Measurements from ENCODE around the gene ADAM20.

Gene ADAM20

DNA sequence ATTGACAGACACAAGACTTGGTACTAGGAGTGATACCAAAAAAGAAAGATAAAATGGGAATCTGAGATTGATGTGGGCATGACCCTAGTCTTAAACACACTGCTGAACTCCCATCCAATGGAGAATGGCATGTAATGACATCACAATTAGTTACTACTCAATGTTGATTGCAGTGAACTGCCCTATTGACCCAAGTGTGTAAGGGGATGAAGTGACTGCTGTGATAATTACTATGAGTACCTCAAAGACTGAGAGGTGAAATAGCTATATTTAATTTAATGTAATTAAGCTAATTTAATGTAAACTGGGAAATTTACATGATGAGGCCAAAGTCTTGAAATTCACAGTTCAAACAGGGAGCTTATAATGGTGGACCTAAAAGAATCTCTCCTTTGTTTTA, at the start of gene ADAM20:
Gene ADAM20 (minus strand): TSS at position 101 of the 400 bp plus-strand sequence. CDS start 10,247 bp downstream, outside the sequence.
- no peaks in the 10 kb centered on the region for H3K79me2 ChIP-seq (ENCODE audit: insufficient read depth, low read depth)

DNA sequence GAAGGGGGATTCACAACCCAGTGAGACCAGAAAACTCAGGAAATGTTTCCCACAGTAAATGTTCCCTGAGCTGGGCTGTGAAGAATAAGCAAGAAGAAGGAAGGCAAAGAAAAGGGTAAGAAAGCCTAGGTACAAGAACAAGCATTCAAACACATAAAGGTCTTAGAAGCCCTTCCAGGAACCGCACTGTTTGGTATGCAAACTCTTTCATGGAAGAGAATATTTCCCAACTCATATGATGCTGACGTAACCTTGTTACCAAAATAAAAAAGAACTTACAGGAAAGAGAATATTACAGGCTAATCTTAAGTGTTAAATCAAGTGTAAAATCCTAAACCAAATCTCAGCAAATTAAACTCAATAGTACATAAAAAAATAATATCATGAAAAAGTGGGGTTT, 42.1 kb upstream of the ADAM20 start:
- Histone ChIP-seq H3K9ac (no peak overlapping the region), H3K36me3 (ENCODE audit: insufficient read depth) (no peaks in the 10 kb centered on the region), H3K79me2 (ENCODE audit: insufficient read depth, low read depth) (no peaks in the 10 kb centered on the region), H3K27ac (no peak overlapping the region), H3K27me3 (ENCODE audit: insufficient read depth, low read depth) (no peaks in the 10 kb centered on the region), H2AFZ (ENCODE audit: low read depth) (no peak overlapping the region), H3K4me3 (IDR thresholded peaks at IDR 0.05; ENCODE audit: insufficient read depth, low read depth, low read length) (no peak overlapping the region), H3K4me2 (no peak overlapping the region), H3K4me1 (ENCODE audit: low read depth, poor library complexity, severe bottlenecking) (no peaks in the 10 kb centered on the region), H4K20me1 (ENCODE audit: insufficient read depth) (no peaks in the 10 kb centered on the region)
- TF ChIP-seq, protein P1, sequence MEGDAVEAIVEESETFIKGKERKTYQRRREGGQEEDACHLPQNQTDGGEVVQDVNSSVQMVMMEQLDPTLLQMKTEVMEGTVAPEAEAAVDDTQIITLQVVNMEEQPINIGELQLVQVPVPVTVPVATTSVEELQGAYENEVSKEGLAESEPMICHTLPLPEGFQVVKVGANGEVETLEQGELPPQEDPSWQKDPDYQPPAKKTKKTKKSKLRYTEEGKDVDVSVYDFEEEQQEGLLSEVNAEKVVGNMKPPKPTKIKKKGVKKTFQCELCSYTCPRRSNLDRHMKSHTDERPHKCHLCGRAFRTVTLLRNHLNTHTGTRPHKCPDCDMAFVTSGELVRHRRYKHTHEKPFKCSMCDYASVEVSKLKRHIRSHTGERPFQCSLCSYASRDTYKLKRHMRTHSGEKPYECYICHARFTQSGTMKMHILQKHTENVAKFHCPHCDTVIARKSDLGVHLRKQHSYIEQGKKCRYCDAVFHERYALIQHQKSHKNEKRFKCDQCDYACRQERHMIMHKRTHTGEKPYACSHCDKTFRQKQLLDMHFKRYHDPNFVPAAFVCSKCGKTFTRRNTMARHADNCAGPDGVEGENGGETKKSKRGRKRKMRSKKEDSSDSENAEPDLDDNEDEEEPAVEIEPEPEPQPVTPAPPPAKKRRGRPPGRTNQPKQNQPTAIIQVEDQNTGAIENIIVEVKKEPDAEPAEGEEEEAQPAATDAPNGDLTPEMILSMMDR (conservative IDR thresholded peaks at IDR 0.05; ENCODE audit: low read depth, low read length): no peak

More for the DNA sequence above, at the start of gene ADAM20:
- H3K36me3 ChIP-seq (ENCODE audit: insufficient read depth): no peaks in the 10 kb centered on the region
- H3K27ac ChIP-seq: no peak within 1 kb of the TSS
- TF ChIP-seq, protein P1 (conservative IDR thresholded peaks at IDR 0.05; ENCODE audit: low read depth, low read length): no peak
- H2AFZ ChIP-seq (ENCODE audit: low read depth): no peak within 1 kb of the TSS
- H3K9ac ChIP-seq: no peak within 1 kb of the TSS
- no peak within 1 kb of the TSS for H3K4me2 ChIP-seq
- H3K4me3 ChIP-seq (IDR thresholded peaks at IDR 0.05; ENCODE audit: insufficient read depth, low read depth, low read length): no peak within 1 kb of the TSS
- no peaks in the 10 kb centered on the region for H3K4me1 ChIP-seq (ENCODE audit: low read depth, poor library complexity, severe bottlenecking)
- H4K20me1 ChIP-seq (ENCODE audit: insufficient read depth): no peaks in the 10 kb centered on the region
- H3K27me3 ChIP-seq (ENCODE audit: insufficient read depth, low read depth): no peaks in the 10 kb centered on the region

DNA sequence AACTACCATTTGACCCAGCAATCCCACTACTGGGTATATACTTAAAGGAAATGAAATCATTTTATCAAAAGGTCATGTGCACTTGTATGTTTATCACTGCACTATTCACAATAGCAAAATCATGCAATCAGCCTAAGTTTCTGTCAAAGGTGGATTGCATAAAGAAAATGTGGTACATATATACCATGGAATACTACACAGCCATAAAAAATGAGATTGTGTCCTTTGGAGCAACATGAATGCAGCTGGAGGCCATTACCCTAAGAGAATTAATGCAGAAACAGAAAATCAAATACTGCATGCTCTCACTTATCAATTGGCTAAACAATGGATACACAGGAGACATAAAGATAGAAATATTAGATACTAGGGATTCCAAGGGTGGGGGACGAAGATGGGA, 38.2 kb upstream of the ADAM20 start:
- no peak overlapping the region for H2AFZ ChIP-seq (ENCODE audit: low read depth)
- no peaks in the 10 kb centered on the region for H3K79me2 ChIP-seq (ENCODE audit: insufficient read depth, low read depth)
- no peaks in the 10 kb centered on the region for H4K20me1 ChIP-seq (ENCODE audit: insufficient read depth)
- no peak overlapping the region for H3K9ac ChIP-seq
- H3K4me3 ChIP-seq (IDR thresholded peaks at IDR 0.05; ENCODE audit: insufficient read depth, low read depth, low read length): no peak overlapping the region
- TF ChIP-seq, protein P1 (conservative IDR thresholded peaks at IDR 0.05; ENCODE audit: low read depth, low read length): no peak
- no peak overlapping the region for H3K27ac ChIP-seq
- no peaks in the 10 kb centered on the region for H3K36me3 ChIP-seq (ENCODE audit: insufficient read depth)
- no peaks in the 10 kb centered on the region for H3K27me3 ChIP-seq (ENCODE audit: insufficient read depth, low read depth)
- H3K4me1 ChIP-seq (ENCODE audit: low read depth, poor library complexity, severe bottlenecking): no peaks in the 10 kb centered on the region
- no peak overlapping the region for H3K4me2 ChIP-seq

DNA sequence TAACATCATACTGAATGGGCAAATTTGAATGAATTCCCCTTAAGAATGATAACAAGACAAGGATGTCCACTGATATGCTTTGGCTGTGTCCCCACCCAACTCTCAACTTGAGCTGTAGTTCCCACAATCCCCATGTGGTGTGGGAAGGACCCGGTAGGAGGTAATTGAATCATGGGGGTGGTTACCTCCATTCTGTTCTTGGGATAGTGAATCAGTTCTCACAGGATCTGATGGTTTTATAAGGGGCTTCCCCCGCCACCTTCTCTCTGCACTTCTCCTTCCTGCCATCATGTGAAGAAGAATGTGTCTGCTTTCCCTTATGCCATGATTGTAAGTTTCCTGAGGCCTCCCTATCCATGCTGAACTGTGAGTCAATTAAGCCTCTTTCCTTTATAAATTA, 36.3 kb upstream of the ADAM20 start:
- TF ChIP-seq, protein P1 (conservative IDR thresholded peaks at IDR 0.05; ENCODE audit: low read depth, low read length): no peak
- no peak overlapping the region for H3K9ac ChIP-seq
- H4K20me1 ChIP-seq (ENCODE audit: insufficient read depth): no peaks in the 10 kb centered on the region
- H3K4me3 ChIP-seq (IDR thresholded peaks at IDR 0.05; ENCODE audit: insufficient read depth, low read depth, low read length): no peak overlapping the region
- no peak overlapping the region for H3K4me2 ChIP-seq
- no peak overlapping the region for H3K27ac ChIP-seq
- no peaks in the 10 kb centered on the region for H3K36me3 ChIP-seq (ENCODE audit: insufficient read depth)
- no peaks in the 10 kb centered on the region for H3K27me3 ChIP-seq (ENCODE audit: insufficient read depth, low read depth)
- H2AFZ ChIP-seq (ENCODE audit: low read depth): no peak overlapping the region
- no peaks in the 10 kb centered on the region for H3K4me1 ChIP-seq (ENCODE audit: low read depth, poor library complexity, severe bottlenecking)
- H3K79me2 ChIP-seq (ENCODE audit: insufficient read depth, low read depth): no peaks in the 10 kb centered on the region
